ENCODE measurements around the gene USP22. TPM values are rescaled to one million over a fixed set of nuclear protein-coding genes. Genes with fewer than 3 reads are reported as not detected.

Gene USP22
- total RNA-seq, 1 donor from 2014 or later = 268 TPM

DNA sequence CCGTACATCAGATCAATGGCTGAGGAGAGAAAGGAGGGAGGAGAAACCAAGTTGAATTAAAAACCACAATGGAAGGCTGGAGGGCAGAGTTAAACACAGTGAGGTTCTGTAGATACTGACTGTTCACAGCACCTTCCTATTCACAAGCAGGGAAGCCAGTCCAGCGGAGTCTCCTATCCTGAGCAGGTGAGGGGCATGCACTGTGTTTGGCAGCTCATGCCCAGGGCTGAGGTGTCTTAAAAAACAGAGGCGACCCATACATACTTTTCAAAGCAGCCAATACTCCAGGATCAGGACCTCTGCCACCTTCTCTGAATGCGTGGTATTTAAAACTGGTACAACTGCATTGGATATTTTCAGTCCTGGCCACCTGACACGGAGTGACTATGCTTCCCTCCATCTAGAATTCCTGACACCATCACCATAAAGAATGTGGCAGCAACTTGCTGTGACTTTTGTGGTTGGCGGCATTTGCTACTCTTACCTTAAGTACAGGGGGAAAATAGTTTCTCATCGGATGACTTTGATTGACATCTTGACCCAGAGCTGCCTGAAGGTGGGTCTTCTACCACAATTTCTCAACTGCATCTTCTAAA is 21.5 kb downstream of the USP22 start:
- DNase-seq (ENCODE audit: low read depth) = peak; percentile 32

DNA sequence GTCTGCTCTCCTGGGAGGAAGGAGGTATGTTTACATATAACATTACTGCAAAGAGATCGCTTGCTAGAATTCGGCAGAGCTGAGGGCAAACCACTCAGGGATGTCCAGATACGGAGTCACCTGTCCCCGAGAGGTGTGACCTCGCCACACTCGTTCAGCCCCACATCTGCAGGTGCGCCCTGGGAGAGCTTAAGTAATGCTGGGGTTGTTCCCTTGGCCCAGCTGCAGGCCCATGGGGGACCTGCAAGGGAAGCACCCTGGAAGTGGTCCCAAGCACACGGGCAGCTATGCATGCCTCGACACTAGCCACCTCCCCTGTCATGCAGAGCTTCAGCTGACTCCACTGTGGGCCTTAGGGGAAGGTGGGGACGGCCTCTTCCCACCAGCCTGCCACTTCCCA is 22.2 kb downstream of the USP22 start:
- no peak for DNase-seq (ENCODE audit: low read depth)

DNA sequence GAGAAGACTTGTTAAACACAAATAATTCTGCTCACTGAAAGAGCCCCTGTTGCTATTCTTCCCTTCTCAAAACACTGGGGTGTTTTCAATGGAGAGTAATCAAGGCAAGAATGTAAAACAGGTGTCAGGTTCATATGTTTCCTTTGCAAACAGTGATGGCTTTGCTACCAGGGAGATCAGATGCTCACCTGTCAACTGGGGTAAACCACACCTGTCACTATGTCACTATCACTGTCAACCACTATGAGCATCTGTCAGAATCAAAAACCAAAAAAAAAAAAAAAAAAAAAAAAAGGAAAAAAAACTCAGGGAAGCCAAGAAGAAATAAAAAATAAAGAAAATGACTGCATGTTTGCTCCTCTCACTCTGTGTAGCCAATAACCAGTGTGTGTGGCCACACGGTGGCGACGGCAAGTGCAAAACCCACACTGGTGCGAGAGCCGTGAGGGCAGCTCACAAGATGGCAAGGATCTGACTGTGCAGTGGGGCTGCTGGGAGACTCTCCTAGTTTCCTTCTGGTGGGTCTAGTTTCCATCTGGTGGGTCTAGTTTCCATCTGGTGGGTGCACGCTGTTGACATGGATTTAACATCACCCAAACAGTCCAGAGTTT is 22.7 kb downstream of the USP22 start:
- DNase-seq (ENCODE audit: low read depth) = peak; percentile 48

DNA sequence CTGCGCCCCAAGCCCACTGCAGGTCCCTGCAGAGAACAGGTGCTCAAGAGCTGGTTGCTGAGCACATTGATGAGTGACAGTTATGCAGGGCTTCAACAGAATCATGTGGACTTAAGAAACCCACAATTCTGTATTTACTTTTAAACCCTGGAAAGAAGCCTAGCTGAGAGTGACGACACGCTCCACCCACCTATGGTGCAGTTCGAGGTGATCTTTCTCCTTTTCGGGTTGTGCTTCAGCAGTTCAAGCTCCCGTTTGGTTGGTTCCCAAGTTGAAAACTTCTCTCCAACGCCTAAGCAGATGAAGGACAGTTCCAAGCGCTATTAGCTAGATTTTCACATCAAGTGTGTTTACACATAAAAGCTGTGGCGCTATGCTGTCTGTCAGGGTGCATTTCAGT is 23.9 kb downstream of the USP22 start:
- no peak for DNase-seq (ENCODE audit: low read depth)

DNA sequence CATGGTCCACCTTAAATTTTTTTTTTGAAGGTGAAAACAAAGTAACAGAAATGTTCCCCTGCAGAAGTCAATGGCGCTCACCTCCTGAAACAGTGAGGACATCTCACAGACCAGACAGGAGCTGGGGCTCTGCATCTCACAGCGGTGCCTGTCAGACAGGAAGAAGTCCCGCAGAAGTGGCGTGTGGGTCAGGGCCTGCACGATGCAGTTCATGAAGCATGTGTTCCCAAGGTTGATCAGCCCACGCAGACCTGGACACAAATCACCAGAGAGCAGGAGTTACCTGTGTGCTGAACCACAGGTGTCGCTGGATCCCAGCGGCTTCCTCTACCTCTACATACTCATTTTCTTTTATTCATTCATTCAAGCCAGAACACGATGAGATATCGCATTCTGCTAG is 24.9 kb downstream of the USP22 start:
- no peak for DNase-seq (ENCODE audit: low read depth)

DNA sequence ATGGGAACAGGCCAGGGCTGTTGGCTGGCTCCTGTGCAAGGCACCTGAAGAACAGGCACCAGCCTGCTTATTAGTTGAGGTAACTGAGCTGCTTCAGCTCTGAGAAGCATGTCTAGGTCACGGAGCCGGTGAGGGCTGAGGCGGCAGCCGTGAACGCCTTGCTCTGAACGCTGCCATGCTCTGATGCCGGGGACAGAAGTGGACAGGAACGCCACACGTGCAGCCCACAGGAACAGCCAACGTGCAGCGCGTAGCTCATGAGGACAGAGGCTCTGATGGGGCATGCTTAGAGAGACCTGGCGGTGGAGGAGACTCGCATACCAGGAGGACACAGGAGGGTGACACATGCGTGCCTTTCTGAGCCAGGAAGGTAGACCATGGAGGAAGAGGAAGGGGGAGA is 25.6 kb downstream of the USP22 start:
- DNase-seq (ENCODE audit: low read depth) = no peak

DNA sequence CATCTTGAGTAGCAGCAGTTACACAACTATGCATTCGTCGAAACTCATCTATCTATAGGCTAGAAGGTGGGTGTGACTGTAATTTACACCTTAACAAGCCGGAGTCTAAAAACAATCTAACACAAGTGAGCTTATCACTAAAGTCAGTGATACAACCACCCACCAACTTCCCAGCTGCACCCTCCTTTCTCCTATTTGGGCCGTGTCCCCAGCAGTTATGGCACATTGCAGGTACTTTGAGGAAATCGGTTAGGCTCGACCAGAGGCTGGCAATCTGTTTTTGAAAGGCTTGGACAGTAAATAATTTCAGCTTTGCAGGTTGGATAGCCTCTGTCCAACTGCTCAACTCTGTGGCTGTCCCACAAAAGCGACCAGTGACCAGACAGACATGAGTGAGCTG is 26.0 kb downstream of the USP22 start:
- DNase-seq (ENCODE audit: low read depth) = no peak

DNA sequence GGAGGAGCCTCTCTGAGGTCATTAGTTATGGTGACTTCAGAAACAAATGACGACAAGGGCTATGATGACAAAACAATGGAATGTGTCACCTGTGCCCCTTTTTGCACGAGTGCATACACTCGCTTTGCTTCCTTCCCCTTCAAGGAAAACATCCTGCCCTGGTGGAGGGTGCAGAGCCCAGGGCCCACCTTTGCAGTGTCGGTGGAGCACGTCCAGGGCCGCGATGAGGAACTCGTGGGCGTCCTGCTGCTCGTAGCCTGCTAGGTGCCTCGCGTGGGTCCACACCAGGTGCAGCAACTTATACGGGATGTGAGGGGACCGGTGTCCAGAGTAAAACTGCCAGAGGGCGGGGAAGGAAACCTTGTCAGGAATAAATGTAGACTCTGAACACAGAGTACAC is 27.2 kb downstream of the USP22 start:
- DNase-seq (ENCODE audit: low read depth) = no peak

DNA sequence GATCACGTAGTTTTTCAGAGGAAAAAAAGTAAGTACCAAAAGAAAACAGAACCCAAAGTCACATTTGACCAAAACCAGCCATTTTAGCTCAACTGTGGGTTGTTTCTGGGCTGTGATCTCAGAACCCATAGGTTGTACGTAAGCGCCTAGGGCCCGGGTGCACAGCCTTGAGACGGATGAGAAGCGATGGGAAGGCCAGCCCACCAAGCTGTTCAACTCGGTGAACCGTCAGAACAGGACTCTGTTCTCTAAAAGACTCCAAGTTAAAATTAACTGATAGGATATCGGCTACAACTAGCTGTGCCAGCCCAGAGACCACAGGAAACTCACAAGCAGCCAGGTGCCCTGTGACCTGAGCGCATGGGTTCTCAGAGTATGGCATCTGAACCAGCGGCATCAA is 28.3 kb downstream of the USP22 start:
- DNase-seq (ENCODE audit: low read depth) = no peak

DNA sequence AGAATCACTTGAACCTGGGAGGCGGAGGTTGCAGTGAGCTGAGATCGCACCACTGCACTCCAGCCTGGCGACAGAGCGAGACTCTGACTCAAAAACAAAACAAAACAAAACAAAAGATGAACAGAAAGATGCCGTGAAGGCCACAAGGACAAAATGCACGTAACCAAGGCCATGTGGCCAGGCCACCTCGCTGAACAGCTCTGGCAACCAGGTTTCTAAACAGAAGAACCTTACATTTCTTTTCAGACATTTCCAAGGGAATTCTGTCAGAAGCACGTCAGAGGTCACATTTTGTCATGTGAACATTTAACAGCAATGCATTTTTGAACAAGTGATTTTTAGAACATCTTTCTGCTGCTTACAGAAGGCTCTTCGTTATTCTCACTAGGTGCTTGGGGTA is 28.8 kb downstream of the USP22 start:
- no peak for DNase-seq (ENCODE audit: low read depth)

DNA sequence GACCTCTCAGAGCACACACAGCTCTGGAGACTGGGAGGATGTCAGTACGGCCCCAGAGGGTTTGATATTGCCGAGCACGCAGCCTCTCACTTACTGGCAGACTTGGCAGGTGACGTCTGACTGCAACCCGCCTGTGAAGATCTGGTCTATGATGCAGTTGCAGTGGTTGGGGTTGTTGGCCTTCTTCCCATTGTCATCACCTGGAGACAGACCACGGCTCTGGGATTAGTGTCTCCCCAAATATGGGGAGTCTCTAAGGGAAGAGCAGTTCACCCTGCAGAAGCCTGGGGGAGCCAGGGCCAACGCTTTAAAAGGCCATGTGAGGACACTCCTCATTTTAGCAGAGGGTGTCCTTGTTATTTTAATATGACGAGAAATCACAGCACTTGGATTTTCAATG is 30.1 kb downstream of the USP22 start:
- DNase-seq (ENCODE audit: low read depth) = peak; percentile 48

DNA sequence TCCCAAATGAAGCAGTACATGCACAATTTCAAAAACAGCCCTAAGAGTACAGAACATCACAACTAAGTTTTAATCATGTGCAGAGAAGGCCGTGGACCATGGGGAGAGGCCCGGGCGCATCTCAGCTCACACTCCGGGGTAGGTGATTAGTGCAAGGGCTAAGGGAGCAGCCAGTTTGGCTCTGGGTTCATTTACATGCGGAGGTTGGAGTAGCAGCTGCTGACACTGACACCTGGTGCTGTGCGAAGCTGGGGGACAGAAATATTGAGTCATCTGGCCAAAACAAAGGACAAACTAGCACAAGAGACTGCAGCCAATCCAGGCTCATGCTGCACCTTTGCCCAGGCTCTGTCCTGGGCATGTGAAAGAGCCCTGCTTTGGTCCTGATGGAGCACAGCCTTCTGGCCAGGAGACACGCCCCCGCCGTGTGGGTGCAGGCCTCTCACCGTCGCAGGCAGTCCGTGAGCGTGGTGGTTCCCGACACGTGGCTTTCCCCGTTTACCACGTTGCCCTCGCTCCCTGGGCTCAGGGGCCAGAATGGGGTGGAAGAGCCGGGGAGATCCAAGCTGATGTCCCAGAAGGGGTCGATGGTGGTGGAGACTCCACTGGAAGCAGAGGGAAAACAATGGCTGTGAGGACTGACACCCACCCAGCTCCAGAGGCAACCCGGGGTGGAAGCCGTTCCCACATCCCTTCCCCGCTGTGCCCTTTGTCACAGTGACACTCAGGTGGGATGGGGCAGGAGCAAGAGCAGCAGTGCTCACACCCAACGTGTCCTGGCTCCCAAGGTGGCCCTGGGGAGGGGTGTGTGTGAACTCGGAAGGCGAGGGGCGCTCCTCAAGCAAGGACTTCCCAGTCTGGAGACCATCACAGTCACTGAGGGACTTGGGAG is 31.9 kb downstream of the USP22 start:
- no peak for DNase-seq (ENCODE audit: low read depth)

DNA sequence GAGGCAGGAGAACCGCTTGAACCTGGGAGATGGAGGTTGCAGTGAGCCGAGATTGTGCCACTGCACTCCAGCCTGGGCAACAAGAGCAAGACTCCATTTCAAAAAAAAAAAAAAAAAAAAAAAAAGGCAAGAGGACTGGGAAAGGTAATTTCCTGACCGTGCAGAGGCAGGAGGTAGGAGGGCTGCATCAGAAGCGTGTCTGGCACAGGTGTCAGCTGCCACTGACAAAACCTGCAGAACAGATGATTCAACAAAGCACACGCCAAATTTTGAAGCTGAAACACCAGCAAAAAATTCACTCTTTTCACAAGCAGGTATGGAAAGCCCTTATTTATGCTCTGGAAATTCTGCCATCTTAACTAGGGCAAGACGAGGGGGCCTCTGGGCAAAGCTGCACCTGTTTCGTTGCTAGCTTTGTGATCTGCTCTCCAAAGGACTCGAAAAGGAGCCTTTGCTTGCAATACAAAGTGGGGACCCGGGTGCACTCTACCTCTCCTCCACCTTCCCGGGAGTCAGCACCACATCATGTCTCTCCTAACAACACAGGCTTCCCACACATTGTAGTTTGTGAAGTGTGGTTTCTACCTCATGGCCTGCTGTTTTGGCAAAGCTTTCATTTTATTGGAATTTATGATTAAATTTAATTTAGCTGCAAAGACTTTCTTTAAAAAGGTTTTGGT is 33.7 kb downstream of the USP22 start:
- DNase-seq (ENCODE audit: low read depth) = no peak

DNA sequence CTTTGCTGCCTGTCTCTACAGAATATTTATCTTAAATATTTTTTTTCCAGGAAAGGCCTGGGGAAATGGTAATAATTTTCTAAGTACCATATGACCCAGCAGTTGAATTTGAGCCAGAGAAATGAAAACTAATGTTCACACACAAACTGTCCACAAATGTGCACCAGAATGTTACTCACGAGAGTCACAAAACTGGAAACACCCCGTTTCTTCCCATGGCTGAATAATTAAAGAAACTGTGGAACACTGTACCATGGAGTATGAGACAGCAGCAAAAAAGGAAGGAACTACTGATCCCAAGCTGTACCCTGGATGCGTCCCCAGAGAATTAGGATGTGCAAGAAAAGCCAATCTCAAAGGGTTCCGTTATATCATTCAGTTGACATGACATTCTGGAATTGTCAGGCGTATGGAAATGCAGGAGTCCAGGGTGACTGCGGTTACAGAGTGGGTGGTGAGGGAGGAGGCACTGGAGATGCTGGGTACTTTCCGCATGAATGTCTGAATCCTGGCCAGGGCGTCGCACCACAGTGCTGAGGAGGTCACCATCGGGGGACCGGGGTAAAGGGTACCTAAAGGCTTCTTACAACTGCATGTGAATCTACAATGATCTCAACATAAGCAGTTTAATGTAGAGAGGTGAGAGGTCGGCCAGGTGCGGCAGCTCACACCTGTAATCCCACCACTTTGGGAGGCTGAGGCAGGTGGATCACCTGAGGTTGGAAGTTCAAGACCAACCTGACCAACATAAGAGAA is 34.5 kb downstream of the USP22 start:
- no peak for DNase-seq (ENCODE audit: low read depth)

DNA sequence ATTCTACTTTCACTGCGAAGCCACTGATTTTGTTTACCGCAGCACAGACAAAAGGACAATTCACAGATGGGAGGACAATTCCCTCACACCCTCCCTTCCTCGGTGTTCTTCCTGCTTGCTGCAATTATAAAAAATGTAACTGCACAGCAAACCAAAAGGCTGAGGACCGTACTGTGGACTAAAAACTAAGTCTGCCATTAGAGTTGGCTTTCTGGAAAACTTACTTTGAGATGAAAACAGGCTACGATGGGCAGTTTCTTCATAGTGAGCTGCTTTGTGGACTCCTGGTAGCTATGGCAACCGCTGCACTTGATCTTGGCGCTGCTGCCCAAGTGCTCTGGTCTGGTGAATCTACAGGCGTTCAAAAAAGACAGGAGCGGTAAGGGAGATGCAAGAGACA is 35.2 kb downstream of the USP22 start:
- DNase-seq (ENCODE audit: low read depth) = no peak

DNA sequence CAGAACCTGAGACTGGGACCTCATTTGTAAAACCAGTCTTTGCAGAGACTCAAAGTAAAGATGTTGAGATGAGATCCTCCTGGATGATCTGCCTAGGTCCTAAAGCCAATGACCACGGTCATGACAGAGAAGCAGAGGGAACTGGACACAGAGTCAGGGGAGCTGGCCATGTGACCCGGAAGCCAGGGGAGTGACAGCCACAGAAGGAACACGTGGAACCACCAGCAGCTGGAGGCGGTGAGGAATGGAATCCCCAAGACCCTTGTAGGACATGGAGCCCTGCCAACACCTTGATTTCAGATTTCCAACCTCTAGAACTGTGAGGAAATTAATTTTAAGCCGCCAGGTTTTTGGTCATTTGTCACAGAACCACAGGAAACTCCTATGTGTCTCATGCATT is 37.0 kb downstream of the USP22 start:
- DNase-seq (ENCODE audit: low read depth) = peak; percentile 67

DNA sequence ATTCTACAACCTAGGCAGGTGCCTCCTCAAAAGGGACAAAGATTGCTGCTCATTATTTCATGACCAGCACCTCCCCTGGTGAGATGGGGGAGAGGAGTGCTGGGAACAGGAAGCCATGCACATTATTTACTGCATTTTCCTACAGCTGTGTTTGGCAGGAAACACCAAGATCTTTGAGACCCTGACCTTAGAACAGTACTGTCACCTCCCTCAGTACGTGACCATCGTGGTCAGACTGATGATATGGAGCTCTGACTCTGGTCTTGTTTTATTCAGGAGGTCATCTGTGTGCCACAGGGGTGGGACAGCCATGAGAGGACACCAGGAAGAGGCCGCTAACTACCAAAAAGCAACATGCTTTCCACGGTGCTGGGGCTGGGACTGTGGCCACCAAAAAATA is 37.4 kb downstream of the USP22 start:
- DNase-seq (ENCODE audit: low read depth) = no peak

DNA sequence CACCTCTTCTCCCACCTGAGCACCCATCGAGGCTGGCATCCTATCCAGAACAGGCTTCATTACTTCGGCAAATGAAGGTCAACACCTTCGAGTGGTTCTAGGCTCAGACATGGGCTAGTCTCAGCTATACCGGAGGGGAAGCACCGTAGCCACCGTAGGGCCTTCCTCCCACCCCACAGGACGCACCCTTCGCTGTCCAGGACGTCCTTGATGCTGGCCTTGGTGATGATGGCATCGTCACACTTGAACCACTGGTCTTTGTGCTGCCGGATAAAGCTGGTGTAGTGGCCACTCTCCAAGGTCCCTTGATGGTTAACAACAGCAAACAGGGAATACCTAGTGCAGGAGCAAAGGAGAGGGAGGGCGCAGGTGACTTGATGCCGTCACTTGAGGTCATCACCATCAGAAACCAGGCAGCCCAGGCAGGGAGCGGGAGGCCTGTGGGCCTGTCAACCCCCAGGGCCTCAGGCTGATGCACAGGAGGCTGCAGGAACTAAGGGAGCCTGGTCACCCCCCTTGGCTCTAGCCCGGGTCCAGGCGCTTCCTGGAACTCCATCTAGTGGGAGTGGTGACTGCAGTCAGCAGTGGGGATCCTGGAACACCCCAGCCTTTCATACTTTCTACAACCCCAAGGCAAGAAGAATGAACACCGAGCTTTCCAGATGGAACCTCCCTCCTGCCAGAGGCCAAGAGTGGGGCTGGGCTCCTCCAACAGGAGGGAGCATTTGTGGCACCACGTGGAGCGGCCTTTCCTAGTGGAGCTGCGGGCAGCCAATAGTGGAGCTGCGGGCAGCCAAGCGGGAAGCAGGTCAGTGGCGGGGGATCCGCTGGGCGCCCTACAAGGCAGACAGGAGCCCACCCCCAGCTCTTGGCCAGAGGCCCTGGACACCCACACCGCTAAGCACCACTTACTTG is 38.5 kb downstream of the USP22 start:
- no peak for DNase-seq (ENCODE audit: low read depth)

DNA sequence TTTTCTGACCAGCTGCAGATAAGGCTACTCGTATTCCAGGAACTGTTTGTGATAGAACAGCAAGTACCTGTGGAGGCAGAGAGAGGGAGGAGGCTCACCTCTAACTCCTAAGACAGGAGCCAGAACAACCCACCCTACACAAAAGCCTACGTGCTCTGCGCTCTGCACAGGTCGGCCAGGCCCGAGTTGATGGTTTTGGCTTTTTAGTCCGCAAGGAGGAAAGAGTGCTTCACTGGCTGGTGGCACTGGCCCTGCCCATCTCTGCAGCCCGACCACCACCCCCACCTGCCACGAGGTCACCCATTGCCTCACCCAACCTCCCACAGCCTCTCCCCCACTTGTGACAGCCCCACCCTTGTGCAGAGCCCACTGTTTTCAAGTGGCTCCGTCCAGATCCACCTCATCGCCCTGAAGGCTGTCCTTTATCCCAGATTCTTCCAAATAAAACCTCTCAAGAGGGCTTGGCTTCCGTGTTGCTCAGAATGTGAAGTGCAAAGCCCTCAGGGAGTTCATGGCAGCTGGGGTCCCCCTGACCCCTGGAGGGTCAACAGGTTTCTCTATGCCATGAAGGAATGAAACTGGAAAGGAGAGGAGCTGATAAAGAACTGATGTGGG is 39.7 kb downstream of the USP22 start:
- no peak for DNase-seq (ENCODE audit: low read depth)

All from myocyte (in vitro differentiated cells).